ENCODE results near the gene FKBP5. TPM values are rescaled to one million over a fixed set of nuclear protein-coding genes. Genes with fewer than 3 reads are reported as not detected.

The FKBP5 gene
- total RNA-seq, 1 donor from 2014 or later: 142 TPM

DNA sequence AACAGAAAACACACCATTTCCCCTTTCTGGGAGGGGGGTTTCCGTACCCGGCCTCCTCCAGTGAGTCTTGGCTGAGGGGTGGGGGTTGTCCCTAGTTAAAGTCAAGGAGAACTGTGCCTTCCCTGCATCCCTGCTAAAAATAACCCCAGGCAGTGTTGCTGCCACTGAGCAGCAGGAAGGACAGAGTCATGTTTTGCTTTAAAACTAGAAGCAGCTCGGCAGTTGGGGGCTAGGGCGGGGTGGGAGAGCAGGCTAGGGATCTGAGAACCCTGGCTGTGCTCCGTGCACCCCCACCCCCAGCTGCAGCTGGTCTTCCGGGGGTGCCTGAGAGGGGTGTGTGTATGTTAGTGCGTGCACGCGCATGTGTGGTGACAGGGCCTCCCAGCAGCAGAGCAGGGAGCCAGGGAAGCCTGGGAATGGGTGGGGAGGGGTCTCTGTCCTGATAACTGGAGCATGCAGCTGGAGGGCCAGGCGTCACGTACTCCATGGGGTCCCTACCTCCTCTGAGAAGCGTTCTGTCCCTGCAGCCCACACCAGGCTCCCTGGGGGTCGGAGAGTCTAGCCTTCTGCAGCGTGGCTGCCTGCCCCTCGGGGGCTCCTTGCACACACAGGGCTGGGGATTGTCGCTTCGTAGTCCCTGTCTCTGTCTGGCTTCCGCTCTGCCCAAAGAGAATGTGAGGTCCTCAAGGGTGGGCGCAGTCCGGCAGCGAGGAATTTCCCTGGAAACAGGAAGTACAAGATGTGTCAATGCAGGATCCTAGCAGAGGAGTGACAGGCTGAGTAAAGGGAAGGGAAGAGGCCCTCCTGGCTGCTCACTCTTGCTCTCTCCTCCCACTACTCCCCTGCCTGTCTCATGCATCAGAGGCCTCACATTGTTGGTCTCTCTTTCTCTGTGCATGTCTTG, 31.4 kb upstream of the FKBP5 start:
- peak; percentile 84 for ATAC-seq
- H3K4me1 ChIP-seq: peaks cover 54% of the 10 kb centered on the region
- TF ChIP-seq, protein P1, sequence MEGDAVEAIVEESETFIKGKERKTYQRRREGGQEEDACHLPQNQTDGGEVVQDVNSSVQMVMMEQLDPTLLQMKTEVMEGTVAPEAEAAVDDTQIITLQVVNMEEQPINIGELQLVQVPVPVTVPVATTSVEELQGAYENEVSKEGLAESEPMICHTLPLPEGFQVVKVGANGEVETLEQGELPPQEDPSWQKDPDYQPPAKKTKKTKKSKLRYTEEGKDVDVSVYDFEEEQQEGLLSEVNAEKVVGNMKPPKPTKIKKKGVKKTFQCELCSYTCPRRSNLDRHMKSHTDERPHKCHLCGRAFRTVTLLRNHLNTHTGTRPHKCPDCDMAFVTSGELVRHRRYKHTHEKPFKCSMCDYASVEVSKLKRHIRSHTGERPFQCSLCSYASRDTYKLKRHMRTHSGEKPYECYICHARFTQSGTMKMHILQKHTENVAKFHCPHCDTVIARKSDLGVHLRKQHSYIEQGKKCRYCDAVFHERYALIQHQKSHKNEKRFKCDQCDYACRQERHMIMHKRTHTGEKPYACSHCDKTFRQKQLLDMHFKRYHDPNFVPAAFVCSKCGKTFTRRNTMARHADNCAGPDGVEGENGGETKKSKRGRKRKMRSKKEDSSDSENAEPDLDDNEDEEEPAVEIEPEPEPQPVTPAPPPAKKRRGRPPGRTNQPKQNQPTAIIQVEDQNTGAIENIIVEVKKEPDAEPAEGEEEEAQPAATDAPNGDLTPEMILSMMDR (IDR thresholded peaks at IDR 0.05): no peak
- peak; percentile 73 for DNase-seq
- H3K27ac ChIP-seq: peak overlapping the region; percentile 85
- no peaks in the 10 kb centered on the region for H3K27me3 ChIP-seq
- H3K4me3 ChIP-seq: peak overlapping the region; percentile 20
- no peaks in the 10 kb centered on the region for H3K9me3 ChIP-seq
- H3K36me3 ChIP-seq: no peaks in the 10 kb centered on the region
- intact Hi-C loops (cut with DNase I): no loop called here

- TF ChIP-seq, protein P1 (IDR thresholded peaks at IDR 0.05): no peak
- H3K9me3 ChIP-seq: no peaks in the 10 kb centered on the region
- no peaks in the 10 kb centered on the region for H3K27me3 ChIP-seq
- intact Hi-C loops (cut with DNase I): no loop called here
- H3K27ac ChIP-seq: peak overlapping the region; percentile 85
- peaks cover 48% of the 10 kb centered on the region for H3K4me1 ChIP-seq
- peak overlapping the region; percentile 20 for H3K4me3 ChIP-seq
- ATAC-seq: peak; percentile 26
- no peaks in the 10 kb centered on the region for H3K36me3 ChIP-seq
- no peak for DNase-seq
Observed at GRCh38 chr6:35719404-35719829, 30.7 kb upstream of the FKBP5 start.

DNA sequence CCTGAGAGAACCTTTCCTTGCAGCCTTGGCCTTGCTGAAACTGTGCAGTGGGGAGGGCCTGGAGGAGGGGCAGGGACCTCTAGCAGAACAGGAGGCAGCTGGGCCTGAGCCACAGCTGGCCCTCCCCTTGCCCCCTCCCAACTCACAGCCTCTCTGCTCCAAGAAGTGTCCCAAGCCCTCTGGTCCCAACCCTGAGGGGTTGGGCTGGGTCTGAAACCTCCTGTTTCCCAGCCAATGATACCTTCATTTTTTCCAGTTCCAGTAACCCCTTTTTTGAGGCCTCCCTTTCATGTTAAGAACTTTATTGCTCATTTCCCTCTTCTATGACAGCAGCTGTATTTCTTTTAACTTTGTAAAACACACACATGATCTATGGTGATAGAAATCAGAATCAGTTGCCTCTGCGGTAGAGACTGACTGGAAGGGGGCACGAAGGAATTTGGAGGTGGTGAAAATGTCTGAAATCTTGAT, 30.2 kb upstream of the FKBP5 start:
- H3K4me3 ChIP-seq: peak overlapping the region; percentile 20
- H3K27ac ChIP-seq: peak overlapping the region; percentile 85
- intact Hi-C loops (cut with DNase I): no loop called here
- peaks cover 43% of the 10 kb centered on the region for H3K4me1 ChIP-seq
- no peaks in the 10 kb centered on the region for H3K36me3 ChIP-seq
- TF ChIP-seq, protein P1 (IDR thresholded peaks at IDR 0.05): no peak
- no peaks in the 10 kb centered on the region for H3K27me3 ChIP-seq
- no peaks in the 10 kb centered on the region for H3K9me3 ChIP-seq
- DNase-seq (peak; percentile 46), ATAC-seq (no peak)

DNA sequence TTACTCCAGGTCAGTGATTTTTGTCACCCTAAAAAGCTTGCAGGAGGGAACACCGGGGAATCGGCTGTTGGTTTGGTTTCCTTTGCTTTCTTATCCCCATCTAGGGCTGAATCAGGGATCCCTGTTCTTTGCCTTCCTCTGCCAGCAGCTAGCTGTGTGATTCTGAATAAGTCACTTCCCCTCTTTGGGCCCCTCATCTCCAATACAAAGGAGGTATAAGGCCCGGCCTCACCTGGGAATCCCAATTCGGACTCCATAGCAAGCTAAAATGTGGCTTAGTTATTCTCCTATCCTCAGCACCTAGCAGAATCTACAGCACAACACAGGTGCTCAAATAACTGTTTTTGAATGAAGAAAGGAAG, 29.6 kb upstream of the FKBP5 start:
- H3K4me1 ChIP-seq: peaks cover 40% of the 10 kb centered on the region
- DNase-seq (peak; percentile 1), ATAC-seq (no peak)
- H3K9me3 ChIP-seq: no peaks in the 10 kb centered on the region
- TF ChIP-seq, protein P1 (IDR thresholded peaks at IDR 0.05): no peak
- peak overlapping the region; percentile 85 for H3K27ac ChIP-seq
- H3K27me3 ChIP-seq: no peaks in the 10 kb centered on the region
- H3K36me3 ChIP-seq: no peaks in the 10 kb centered on the region
- H3K4me3 ChIP-seq: no peak overlapping the region
- intact Hi-C loops (cut with DNase I): no loop called here

DNA sequence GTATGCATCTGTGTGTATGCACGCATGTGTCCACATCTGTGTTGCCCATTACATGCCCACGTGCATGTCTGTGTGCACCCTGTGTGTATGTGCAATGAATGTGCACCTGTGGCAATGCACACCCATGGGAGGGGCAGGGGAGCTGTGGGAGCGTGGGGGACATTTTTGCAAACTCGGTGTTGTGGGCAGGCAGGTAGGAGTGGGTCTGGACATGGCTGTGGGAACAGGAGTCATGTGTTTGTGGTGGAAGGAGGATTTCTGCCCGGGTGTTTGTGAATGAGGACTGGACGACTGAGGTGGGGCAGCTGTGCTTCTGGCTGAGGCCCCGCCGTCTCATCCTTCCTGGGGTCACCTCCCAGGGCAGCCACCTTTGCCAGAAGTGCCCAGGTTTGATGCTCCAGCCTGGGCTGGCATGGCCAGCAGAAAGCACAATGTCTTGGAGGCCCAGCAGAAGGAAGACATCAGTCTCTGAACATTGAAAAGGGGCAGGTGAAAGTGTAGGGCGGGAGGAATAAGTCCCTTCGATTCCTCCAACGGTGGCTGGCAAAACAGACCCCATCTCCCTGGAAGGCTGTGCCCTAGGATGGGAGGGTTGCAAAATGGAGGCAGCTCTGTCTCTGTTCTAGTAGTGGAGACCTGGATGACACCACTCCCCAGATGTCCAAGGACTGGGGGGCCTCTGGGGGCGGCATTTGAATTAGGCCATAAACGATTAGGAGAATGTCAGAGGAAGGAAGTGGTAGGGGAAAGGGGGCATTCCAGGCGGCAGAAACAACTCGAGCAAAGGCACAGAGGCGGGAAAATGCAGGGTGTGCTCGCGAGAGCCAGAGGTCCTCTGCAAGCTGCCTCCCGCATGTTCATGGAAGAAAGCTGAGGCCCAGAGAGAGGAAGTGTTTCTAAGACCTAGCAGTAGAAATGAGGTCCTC, 29.0 kb upstream of the FKBP5 start:
- intact Hi-C loops (cut with DNase I): no loop called here
- DNase-seq: peak; percentile 61

More for the DNA sequence above, 29.0 kb upstream of the FKBP5 start:
- Histone ChIP-seq H3K4me3 (no peak overlapping the region), H3K27me3 (no peaks in the 10 kb centered on the region), H3K9me3 (no peaks in the 10 kb centered on the region), H3K27ac (peak overlapping the region; percentile 85), H3K4me1 (peaks cover 39% of the 10 kb centered on the region), H3K36me3 (no peaks in the 10 kb centered on the region)
- TF ChIP-seq, protein P1 (IDR thresholded peaks at IDR 0.05): no peak
- no peak for ATAC-seq

Measured in upper lobe of right lung (tissue), 1 donor.